HTR-8/SVneo (cell line): Measurements from ENCODE around the gene NAV2.

ENCODE experiments used
- DNase-seq: peaks from one replicate; pipeline ENCODE4 v3.0.0; 2011; ENCODE audit warnings: low spot score, mixed read lengths; ENCODE audit not compliant: insufficient read length
- FAIRE-seq: peaks from 2 replicates; lab custom pipeline; 2011; peaks lifted over from hg19 to GRCh38; lab: Jason Lieb, UNC

The NAV2 gene

DNA sequence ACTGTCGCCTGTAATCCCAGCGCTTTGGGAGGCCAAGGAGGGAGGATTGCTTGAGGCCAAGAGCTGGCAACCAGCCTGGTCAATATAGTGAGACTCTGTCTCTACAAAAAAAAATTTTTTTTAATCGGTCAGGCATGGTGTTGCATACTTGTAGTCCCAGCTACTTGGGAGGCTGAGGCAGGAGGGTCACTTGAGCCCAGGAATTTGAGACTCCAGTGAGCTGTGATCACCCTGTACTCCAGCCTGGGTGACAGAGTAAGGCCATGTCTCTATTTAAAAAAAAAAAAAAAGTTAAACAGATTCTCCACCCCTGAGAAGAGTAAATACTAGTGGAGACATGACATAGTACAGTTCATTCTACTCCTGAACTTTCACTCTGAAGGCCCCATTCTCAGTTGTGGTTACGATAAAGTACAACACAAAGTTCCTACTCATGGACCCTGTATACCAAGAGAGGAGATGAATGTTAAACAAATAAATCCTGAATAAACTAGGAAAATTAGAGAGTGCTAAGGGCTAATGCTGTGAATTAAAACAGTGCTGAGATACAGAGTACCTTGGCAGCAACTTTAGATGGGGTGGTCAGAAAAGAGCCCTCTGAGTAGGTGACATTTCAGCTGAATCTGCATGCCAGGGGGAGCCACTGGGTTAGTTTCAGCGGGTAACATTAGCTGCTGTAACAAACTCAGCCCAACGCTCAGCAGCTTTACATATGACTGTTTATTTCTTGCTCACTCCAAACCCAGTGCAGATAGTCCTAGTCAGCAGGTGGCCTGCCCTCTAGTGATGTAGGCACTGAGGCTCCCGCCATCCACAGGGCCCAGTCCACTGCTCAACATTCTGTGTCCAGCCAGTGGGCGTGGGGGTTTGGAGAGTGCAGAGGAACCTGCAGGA is 372.5 kb downstream of the NAV2 start:
- FAIRE-seq (no peak), DNase-seq (no peak)

DNA sequence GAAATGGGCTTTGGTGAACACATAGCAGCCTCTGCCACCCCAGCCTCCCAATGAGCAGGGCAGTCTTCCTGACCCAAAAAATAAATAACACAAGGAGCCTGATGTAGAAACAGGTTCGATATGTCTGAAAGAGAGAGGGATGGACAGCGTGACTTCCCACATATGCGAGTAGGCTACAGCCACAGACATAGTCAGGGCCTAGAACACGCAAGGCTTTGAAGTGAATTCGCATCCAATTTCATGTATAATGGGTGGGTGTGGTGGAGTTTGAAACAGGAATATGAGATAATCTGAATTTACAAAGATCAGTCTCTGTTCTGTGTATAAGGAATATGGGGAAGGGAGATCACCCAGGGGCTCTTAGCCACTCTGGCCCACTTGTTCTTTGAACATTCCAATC is 373.3 kb downstream of the NAV2 start:
- FAIRE-seq: no peak
- DNase-seq: no peak

DNA sequence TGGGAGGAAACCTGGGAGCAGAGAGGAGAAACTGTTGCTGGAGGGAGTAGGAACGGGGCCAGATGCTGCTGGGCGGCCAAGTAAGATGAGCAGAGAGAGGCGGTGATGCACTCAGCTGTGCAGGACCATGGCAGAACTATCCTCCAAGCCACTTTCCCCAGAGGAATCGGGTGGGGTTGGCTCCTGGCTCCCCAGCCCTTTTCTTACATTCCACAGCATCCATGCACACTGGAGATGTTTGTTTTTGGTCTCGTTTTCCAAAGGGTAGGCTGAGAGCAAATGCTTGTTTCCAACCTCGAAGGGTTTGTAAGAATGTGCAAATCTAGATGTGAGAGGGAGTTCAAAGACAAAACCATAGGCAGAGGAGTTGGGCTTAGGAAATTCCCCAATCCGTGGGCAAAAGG is 374.5 kb downstream of the NAV2 start:
- DNase-seq (no peak), FAIRE-seq (no peak)

DNA sequence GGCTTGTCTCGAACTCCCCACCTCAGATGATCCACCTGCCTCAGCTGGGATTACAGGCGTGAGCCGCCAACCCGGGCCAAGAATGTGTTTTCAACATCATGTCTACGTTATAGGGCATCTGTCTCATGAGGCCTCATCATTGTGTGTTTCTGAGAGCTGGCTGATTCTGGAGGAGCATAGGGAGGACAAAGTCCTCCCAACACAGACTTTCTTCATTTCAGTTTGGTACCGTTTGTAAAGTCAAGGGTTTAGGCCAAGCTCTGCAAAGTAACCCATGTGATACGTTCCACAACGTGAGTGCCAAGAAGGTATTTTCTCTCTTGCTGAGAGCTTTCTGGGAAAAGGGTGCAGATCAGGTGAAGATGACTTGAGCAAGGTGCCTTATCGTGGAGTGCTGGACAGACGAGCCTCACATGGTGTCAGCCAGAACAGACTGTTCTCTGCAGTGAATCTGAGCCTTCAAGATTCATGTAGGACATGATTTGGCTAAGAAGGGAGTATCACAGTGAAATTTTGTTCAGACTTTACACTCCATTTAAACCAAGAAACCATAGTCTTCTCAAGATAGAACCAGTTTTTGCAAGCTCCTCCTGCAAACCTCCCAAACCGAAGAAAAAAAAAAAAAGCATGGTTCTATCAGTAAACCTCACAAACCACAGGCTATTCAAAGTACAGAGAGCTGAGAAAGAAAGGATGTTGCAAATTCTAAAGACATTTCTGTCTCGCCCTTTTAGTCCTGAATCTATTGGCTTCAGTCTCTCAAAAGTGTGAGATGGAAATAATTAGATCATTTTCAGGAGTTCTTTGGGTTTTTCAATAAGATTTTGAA is 376.0 kb downstream of the NAV2 start:
- FAIRE-seq (no peak), DNase-seq (no peak)

DNA sequence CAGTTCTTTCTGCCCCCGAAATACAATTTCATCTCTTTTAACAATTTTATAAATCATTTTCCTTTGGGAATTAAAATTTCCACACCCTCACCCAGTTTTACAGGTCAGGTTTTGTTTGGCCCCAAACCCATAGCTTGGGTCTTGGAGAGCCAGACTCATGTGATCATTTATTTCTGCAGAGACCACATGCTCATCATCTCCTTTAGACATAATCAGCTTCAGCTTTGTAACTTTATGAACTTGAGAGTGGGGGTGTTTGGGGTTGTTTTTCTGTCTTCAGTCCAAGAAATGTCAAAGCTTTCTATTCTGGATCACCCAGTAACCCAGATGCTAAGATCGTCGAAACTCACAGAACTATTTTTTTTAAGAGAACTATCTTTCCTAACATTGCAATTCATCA is 376.7 kb downstream of the NAV2 start:
- DNase-seq (no peak), FAIRE-seq (no peak)

DNA sequence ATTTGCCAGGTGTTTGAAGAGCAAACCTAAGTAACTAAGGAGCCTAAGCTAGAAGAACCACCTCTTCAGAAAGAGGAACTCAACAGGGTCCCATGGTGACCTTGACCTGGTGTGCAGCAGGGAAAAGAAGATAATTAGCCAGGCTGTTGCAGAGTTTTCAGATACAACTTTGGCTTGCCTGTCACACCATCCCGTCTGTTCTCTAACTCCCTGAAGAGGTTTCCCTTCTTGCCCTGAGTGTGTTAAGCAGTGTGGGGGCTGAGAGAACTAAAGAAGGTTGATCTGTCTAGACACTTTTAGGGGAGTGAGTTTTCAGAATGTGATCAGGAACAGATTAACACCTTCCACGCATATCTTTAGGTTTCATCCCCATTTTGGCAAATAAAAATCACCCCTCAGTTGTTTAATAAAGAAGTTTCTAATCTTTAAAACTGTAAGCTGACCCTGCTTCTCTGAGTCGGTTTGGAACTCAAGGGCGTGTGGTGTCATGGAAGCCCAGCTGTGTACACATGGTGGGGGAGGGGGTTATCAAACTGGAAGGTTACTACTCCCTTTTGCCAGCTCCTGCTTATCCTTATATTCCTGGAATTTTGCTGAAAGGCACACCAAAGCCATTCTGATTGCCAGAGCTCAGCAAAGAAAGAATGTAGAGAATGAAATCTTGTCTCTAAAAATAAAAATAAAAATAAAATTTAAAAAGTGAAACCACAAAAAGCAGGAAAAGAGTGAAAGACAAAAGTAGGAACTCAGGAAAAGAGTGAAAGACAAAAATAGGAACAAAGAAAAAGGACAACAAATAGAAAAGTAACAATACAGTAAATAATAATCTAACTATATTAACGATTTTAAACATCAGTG is 377.4 kb downstream of the NAV2 start:
- no peak for DNase-seq
- FAIRE-seq: no peak

DNA sequence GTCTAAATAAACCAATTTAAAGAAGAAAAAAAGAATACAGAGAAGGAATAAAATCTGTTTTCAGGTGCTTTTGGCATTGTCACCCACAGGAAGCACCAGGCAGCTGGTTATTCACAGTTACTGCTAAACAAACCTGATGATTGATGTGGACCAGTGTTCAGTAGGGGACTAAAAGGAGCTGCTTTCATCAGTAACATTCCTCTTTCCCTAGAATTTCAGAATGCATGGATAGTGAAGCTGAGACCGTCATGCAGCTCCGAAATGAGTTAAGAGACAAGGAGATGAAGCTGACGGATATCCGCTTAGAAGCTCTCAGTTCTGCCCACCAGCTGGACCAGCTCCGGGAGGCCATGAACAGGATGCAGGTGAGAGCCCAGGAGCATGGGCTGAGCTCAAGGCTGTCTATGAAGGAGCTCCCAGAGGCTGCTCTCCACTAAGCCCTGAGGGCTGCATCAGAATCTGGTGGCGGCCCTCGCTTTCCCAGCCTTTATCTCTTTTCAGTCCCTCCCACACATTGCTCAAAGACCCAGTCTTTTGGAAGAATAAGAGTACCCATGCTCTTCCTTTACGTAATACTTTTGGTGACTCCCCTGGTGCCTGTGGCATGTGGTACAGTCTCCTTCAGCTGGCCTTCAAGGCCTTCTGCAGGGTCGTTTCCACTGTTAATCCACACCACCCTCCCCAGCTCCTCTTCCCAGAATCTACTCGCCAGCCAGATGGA is 378.2 kb downstream of the NAV2 start:
- DNase-seq: no peak

DNA sequence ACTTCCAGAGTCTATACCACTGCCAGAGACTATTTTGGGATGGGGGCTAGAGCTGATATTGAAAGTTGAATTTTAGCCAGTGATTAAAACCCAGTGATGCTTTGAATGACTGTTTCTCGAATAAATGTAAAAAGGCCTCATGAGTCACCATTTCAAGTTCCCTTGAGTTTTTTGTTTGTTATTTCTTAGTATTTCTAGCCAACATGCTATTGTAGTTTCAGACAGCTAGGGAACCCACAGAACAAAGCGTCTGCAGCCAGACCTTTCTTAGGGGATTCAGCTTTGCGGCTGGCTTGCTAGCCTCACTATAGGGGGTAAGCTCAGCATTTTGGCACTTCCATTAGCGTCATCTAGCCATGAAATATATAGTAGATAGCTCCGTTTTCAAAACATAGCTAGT is 381.1 kb downstream of the NAV2 start:
- FAIRE-seq: no peak

More for the DNA sequence above, 378.2 kb downstream of the NAV2 start:
- no peak for FAIRE-seq

DNA sequence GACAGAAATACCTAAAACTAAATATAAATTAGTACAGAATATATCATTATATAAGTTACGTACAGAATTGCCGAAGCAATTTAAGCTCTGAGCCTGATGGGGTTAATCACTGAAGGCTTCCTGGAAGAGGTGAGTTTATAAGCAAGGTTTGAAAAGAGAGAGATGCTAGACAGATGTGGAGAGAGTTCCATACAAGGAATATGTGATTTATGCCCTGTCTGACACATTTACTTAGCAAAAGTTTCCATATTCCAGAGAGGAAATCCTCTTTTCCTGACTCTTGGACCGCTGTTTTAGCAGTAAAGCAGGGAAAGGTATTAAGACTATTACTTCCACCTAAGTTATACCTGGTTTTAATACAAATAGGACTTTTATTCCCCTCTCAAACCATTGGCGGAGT is 382.6 kb downstream of the NAV2 start:
- DNase-seq (no peak), FAIRE-seq (no peak)

More for the DNA sequence above, 381.1 kb downstream of the NAV2 start:
- no peak for DNase-seq

DNA sequence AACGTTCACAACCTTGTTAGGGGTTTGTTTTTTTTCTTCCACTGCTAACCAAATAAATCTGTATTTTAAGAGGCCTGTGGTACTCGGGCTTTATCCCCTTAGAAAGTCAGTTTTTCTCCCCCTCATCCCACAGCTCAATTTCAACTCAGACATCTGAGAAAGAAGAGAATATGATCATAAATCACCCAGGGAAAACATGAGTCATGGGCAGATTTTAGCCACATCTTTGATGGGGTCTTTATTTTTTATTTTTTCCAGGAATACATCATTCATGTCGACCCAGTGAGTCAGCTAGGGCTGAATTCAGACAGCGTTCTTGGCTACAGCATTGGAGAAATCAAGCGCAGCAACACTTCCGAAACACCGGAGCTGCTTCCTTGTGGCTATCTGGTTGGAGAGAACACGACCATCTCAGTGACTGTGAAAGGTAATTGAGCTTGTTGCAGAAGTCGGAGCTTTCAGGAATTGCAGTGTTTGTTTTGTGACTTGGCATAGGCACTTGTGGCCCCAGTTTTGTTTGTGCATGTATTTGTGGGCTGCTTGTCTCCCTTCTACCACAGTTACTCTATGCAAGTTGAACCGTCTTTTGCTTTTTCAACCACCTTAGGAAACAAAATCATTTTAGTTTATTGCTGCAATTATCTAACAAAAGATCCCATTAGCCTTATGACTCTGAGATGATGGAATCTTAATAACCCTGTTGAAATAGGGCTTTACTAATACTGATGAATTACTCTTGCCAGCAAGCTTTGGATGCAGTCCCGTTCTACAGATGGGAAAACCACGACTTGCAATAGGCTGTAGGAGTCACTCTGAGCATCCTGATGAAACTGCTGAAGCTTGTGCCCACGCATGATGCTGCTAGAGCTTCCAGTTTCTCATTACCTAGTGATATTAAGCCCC is 384.9 kb downstream of the NAV2 start:
- no peak for FAIRE-seq
- DNase-seq: peak; percentile 73

DNA sequence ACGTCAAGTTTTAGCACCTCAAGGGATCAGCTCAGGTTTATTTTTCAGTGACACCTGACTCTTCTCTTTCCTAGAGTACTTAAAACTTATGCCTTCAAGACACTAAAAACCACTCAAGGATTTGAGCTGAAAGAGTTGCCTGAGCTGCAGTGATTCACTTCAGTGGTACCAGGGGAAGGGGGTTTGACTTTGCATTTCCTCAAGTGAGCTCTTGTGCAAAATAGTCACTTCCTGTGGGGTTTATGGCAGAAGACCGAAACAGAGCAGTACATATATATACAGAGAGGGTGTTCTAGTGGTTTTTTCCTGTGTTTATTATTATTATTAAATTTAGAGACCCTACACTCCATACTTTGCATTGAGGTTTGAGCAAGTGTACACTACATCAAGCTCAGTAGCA is 386.9 kb downstream of the NAV2 start:
- no peak for DNase-seq
- FAIRE-seq: no peak

DNA sequence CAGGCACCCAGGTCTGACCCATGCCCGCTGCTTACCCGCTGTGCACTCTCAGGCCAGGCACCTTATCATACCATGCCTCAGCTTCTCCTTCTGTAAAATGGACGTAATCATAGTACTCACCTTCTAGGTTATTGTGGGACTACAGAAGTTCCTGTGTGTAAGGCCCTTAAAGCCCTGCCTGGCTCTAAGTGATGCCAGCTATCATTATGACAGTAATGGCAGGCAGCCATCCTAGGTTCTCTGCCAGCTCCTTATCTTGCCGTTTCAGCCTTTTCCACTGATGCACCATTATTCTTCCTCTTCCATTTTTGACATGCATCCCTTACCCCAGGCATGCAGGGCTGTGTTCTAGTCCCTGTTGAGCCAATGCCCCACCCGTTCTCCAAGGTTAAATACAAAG is 389.8 kb downstream of the NAV2 start:
- no peak for FAIRE-seq
- no peak for DNase-seq

DNA sequence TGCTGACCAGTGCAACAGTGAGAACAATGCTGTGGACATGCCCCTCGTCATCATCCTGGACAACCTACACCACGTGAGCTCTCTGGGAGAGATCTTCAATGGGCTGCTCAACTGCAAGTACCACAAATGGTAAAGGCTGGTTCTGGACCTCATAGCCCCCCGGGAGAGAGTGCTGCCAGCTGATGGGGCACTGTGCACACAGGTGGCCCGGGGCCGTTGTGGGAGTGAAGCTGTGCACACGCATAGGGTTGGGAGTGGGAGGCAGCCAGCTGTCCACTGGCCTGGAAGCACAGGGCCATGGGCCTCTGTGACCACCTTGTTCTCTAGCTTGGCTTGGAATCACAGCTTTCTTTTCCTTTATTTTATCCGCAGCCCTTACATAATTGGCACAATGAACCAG is 390.6 kb downstream of the NAV2 start:
- FAIRE-seq (no peak), DNase-seq (no peak)

DNA sequence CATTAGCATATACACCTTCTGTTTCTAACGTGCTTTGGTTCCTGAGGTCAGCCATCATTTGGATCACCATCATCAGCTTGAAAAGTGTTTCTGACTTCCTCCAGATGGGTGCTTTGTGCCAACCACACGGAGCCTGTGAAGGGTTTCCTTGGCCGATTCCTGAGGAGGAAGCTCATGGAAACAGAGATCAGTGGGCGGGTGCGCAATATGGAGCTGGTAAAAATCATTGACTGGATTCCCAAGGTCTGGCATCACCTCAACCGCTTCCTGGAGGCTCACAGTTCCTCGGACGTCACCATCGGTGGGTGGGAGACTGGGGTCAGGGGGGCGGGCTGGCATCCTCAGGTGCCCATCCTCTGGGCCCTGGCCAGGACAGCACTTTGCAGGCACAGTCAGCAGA is 392.8 kb downstream of the NAV2 start:
- no peak for DNase-seq
- no peak for FAIRE-seq

DNA sequence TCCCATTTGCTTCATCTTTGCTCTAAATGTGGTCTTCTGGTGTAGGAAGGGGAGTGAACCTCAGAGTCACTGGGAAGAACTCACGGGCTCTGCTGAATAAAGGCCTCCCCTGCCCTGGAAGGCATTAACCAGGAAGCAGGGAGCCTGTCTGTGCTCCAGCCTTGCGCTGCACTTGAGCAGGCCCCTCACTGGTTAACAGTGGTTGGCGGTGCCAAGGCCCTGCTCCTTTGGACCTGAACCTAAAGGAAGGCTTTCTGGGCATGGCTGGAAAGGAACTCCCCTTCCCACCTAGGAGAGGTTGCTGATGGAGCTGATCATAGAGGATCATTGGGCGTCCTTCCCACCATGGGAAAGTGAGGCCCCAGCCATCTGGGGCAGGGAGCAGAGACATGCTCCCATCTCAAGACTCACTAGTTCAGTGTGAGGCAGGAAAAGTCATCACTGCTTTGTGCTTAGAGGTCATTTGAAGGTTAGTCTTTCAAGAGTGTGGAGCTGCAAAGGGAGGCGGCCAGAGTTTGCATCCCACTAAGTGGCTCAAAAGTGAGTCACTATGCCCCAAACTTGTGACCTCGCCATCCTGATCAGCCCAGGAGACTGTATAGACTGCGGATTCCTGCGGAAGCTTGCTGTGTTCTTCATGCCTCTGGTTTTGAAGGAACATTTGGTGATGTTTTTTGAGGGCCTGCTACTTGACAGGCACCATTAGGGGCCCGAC is 397.3 kb downstream of the NAV2 start:
- no peak for DNase-seq
- FAIRE-seq: no peak

DNA sequence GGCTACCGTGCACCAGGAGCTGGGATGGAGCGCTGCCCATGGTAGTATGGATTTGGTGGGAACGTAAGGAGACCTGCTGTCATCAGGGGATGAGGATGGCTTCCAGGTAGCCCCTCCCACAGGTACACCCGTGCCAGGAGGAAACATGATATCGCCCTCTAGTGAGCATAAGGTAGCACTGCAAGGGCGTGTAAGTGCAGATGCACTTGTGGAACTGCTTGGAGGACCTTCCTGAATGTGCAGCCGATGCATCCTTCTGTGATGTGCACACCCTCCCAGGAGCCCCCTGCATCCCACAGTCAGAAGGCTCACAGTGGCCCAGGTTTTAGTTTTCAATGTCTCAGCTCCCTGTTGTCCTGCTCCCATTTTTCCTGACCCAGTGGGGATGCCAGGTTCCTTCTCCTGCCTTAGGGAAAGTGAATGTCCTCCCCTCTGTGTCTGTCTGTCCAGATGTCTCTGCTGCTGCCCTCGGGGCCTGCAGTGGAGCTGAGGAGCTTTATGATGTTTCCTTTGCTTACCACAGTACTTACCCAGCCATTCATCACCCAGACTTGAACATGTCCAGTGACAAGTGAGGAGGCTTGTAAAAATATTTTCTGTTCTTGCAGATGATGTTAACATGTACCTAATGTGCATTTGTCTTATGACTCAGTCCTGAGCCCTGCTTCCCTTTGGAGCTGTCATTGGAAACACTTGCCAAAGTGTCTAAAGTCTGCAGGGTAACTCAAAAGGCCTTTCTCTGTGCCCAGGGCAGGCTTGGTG is 398.5 kb downstream of the NAV2 start:
- DNase-seq (peak; percentile 67), FAIRE-seq (peak; percentile 57)

DNA sequence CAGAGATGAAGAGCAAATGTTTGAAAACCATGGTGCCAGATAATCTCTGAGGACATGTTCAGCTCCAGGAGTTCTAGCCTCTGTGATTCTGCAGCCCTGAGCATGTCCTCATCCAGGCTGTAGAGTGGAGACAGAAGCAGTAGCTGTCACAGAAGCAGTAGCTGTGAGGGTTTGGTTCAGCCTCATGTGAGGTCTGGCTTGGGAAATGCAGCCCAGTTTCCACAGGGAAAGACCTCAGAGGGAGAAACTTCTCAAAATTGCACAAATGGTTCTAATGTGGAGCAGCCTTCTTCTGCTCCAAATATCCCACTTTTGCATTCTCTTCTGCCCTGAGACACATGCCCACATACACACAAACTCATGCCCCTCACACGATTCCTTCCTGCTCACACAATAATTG is 399.2 kb downstream of the NAV2 start:
- FAIRE-seq (no peak), DNase-seq (no peak)
